ENCODE data around the gene TSHR. TPM values are rescaled to one million over a fixed set of nuclear protein-coding genes. Genes with fewer than 3 reads are reported as not detected.

TSHR gene
- total RNA-seq, 1 donor from 2014 or later = not detected

GRCh38 chr14:80982711-80983110, 27.3 kb downstream of the TSHR start:
- Mint-ChIP-seq H3K36me3 (ENCODE audit: low read depth, unreplicated experiment) (no peaks in the 10 kb centered on the region), H3K9me3 (ENCODE audit: unreplicated experiment) (no peaks in the 10 kb centered on the region), H3K27me3 (ENCODE audit: unreplicated experiment) (no peaks in the 10 kb centered on the region), H3K4me1 (ENCODE audit: unreplicated experiment) (no peaks in the 10 kb centered on the region), H3K4me3 (ENCODE audit: unreplicated experiment) (no peak overlapping the region), H3K27ac (ENCODE audit: unreplicated experiment) (no peak overlapping the region)
- no peak for DNase-seq (ENCODE audit: low spot score)
- no peak for TF ChIP-seq CTCF (IDR thresholded peaks at IDR 0.05; ENCODE audit: unreplicated experiment)

GRCh38 chr14:80987235-80988032, 32.0 kb downstream of the TSHR start:
- no peak overlapping the region for H3K4me3 Mint-ChIP-seq (ENCODE audit: unreplicated experiment)
- no peaks in the 10 kb centered on the region for H3K36me3 Mint-ChIP-seq (ENCODE audit: low read depth, unreplicated experiment)
- H3K9me3 Mint-ChIP-seq (ENCODE audit: unreplicated experiment) = no peaks in the 10 kb centered on the region
- no peaks in the 10 kb centered on the region for H3K27me3 Mint-ChIP-seq (ENCODE audit: unreplicated experiment)
- peak; percentile 64 for DNase-seq (ENCODE audit: low spot score)
- H3K27ac Mint-ChIP-seq (ENCODE audit: unreplicated experiment) = no peak overlapping the region
- TF ChIP-seq CTCF (IDR thresholded peaks at IDR 0.05; ENCODE audit: unreplicated experiment) = peak; percentile 80
- H3K4me1 Mint-ChIP-seq (ENCODE audit: unreplicated experiment) = no peaks in the 10 kb centered on the region

GRCh38 chr14:80988192-80988591, 32.8 kb downstream of the TSHR start:
- Mint-ChIP-seq H3K4me1 (ENCODE audit: unreplicated experiment) (no peaks in the 10 kb centered on the region), H3K9me3 (ENCODE audit: unreplicated experiment) (no peaks in the 10 kb centered on the region), H3K4me3 (ENCODE audit: unreplicated experiment) (no peak overlapping the region), H3K27me3 (ENCODE audit: unreplicated experiment) (no peaks in the 10 kb centered on the region), H3K27ac (ENCODE audit: unreplicated experiment) (no peak overlapping the region), H3K36me3 (ENCODE audit: low read depth, unreplicated experiment) (no peaks in the 10 kb centered on the region)
- no peak for DNase-seq (ENCODE audit: low spot score)
- no peak for TF ChIP-seq CTCF (IDR thresholded peaks at IDR 0.05; ENCODE audit: unreplicated experiment)

GRCh38 chr14:80988735-80989429, 33.5 kb downstream of the TSHR start:
- H3K4me3 Mint-ChIP-seq (ENCODE audit: unreplicated experiment) = no peak overlapping the region
- H3K9me3 Mint-ChIP-seq (ENCODE audit: unreplicated experiment) = no peaks in the 10 kb centered on the region
- no peak for DNase-seq (ENCODE audit: low spot score)
- no peaks in the 10 kb centered on the region for H3K4me1 Mint-ChIP-seq (ENCODE audit: unreplicated experiment)
- no peaks in the 10 kb centered on the region for H3K27me3 Mint-ChIP-seq (ENCODE audit: unreplicated experiment)
- H3K27ac Mint-ChIP-seq (ENCODE audit: unreplicated experiment) = no peak overlapping the region
- no peaks in the 10 kb centered on the region for H3K36me3 Mint-ChIP-seq (ENCODE audit: low read depth, unreplicated experiment)
- no peak for TF ChIP-seq CTCF (IDR thresholded peaks at IDR 0.05; ENCODE audit: unreplicated experiment)

GRCh38 chr14:80992580-80992979, 37.2 kb downstream of the TSHR start:
- DNase-seq (ENCODE audit: low spot score) = no peak
- no peak overlapping the region for H3K27ac Mint-ChIP-seq (ENCODE audit: unreplicated experiment)
- TF ChIP-seq CTCF (IDR thresholded peaks at IDR 0.05; ENCODE audit: unreplicated experiment) = no peak
- no peak overlapping the region for H3K4me3 Mint-ChIP-seq (ENCODE audit: unreplicated experiment)
- H3K27me3 Mint-ChIP-seq (ENCODE audit: unreplicated experiment) = no peaks in the 10 kb centered on the region
- no peaks in the 10 kb centered on the region for H3K36me3 Mint-ChIP-seq (ENCODE audit: low read depth, unreplicated experiment)
- H3K9me3 Mint-ChIP-seq (ENCODE audit: unreplicated experiment) = no peaks in the 10 kb centered on the region
- H3K4me1 Mint-ChIP-seq (ENCODE audit: unreplicated experiment) = no peaks in the 10 kb centered on the region
